GM18907 (cell line): Measurements from ENCODE around the gene CRYBA2.

ENCODE experiments used
- ATAC-seq: cut with Tn5 transposase; IDR thresholded peaks from one replicate; pipeline ENCODE4 v1.9.1; 2021; ENCODE audit warnings: mild to moderate bottlenecking, moderate library complexity; ENCODE audit not compliant: unreplicated experiment

Gene CRYBA2

DNA sequence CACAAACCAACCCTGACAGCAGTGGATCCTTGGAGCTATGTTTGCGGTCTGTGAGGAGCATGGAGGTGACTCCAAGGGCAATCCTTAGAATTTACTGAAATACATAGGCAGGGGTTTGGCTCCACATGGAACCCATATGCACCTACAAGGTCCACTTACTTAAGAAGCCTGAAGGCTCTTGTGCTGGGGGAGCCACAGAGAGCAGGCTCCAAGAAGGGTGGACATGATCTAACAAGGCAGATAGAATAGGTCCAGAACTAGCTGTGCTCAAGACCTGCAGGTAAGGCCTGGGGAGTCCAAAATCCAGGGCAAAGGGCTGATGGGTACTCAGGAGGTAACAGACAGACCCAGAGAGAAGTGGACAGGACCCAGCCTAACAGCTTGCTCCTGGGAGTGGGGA is 34.9 kb downstream of the CRYBA2 start:
- ATAC-seq: no peak

- no peak for ATAC-seq
Observed at GRCh38 chr2:218957671-218958070, 35.6 kb downstream of the CRYBA2 start.

DNA sequence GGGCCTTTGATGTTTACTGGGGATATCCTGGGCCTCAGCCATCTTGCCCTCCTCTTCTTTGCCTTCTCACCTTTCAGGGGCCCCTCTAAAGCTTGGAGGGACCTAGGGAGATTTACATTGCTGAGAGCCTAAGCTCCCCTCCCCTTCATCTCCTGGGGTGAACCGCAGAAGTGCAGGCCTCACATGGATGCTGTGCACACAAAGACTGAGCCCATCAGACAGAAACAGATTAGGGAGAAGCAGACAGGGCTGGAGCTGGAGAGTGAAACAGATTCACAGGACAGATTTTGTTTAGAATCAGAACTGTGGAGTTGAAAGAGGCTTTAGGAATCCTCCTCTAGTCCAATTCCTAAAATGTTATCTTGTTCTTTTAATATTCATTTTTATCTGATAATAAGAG is 37.2 kb downstream of the CRYBA2 start:
- no peak for ATAC-seq

- ATAC-seq: no peak
Observed at GRCh38 chr2:218954541-218955300, 38.5 kb downstream of the CRYBA2 start.

DNA sequence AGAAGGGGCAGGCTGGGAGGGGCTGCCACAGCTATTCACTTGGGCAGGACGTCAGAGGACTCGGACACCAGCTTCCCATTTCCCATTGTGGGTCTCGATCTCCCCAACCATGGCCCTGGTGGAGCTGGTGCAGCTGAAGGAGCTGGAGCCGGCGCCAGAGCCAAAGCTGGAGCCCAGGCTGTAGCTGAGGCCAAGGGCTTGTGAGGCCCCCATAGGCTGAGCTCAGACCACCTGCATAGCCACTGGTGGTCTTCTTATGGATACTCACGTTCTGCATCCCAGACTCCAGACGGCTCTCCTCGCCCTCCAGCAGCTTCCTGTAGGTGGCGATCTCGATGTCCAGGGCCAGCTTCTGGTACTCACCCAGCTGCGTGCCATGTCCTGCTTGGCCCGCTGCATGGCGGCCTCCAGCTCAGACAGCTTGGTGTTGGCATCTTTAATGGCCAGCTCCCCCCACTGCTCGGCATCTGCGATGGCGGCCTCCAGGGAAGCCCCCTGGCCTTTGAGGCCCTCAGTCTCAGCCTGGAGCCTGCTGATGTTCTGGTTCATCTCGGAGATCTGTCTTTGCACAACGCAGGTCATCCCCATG is 39.8 kb downstream of the CRYBA2 start:
- ATAC-seq: no peak

- no peak for ATAC-seq
Observed at GRCh38 chr2:218952160-218952559, 41.1 kb downstream of the CRYBA2 start.

DNA sequence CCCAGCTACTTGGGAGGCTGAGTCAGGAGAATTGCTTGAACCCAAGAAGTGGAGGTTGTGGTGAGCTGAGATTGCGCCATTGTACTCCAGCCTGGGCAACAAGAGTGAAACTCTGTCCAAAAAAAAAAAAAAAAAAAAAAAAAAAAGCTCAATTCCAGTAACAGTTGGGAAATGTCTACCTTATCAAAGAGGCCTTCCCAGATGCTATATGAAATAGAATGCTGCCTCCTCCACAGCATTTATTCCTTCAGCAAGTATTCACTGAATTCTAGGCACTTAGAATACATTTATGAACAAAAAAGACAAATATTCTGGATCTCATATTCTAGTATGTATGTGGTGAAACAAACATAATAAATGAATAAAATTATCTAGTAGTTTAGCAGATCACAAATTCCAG is 46.6 kb downstream of the CRYBA2 start:
- no peak for ATAC-seq

- ATAC-seq: no peak
Observed at GRCh38 chr2:218944759-218945404, 48.3 kb downstream of the CRYBA2 start.
